ENCODE data around the gene PUSL1. TPM values are rescaled to one million over a fixed set of nuclear protein-coding genes. Genes with fewer than 3 reads are reported as not detected.

PUSL1 gene
- polyA plus RNA-seq, 1 experiment = 9.6 TPM

DNA sequence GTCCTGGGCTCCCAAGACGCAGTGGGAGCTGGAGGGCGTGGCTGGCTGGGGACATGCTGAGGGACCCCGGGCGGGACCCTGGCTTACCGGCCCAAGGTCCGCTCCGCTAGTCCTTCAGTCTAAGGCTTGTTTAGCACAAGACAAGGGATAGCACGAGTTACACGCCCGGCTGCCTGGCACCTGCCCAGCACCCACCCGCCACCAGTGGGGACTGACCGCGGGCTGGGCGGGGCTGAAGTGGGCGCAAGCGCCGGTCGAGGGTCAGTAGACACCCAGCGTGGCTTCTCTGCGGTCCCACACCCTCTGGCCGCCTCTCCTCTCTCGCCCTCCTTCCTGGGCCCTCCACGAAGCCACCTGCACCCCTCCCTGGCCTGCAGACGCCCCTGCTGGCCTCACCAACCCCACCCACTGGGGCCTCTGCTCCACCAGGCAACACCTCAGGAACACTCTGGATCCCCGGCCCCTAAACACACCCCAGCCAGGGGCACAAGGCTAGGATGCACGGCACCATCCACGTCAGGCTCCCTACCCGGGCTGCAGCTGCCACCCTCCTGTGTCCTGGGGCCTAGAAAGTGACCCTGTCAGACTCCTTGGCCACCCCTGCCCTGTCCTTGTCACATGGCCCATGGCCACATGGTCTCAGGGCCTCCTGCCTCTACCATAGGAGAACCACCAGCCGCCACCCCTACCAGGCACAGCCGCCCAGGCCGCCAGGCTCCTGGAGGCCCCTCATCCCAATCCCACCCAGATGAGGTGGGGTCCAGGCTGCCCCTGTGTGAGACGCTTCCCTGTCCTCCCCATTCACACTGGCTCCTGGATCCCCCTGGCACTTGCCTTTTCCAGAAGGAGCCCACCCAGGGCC is 28.8 kb downstream of the PUSL1 start:
- ChIA-PET CTCF (no interaction called here), POLR2A (no interaction called here)
- no peak for DNase-seq (ENCODE audit: low read depth, low spot score)
- H3K4me3 ChIP-seq (ENCODE audit: low read depth, low read length) = no peak overlapping the region
- no peaks in the 10 kb centered on the region for H3K27me3 ChIP-seq (ENCODE audit: control insufficient read depth, insufficient read depth, low read length)
- TF ChIP-seq, protein P1, sequence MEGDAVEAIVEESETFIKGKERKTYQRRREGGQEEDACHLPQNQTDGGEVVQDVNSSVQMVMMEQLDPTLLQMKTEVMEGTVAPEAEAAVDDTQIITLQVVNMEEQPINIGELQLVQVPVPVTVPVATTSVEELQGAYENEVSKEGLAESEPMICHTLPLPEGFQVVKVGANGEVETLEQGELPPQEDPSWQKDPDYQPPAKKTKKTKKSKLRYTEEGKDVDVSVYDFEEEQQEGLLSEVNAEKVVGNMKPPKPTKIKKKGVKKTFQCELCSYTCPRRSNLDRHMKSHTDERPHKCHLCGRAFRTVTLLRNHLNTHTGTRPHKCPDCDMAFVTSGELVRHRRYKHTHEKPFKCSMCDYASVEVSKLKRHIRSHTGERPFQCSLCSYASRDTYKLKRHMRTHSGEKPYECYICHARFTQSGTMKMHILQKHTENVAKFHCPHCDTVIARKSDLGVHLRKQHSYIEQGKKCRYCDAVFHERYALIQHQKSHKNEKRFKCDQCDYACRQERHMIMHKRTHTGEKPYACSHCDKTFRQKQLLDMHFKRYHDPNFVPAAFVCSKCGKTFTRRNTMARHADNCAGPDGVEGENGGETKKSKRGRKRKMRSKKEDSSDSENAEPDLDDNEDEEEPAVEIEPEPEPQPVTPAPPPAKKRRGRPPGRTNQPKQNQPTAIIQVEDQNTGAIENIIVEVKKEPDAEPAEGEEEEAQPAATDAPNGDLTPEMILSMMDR (IDR thresholded peaks at IDR 0.05; ENCODE audit: low read depth, low read length) = no peak
- peaks cover 3% of the 10 kb centered on the region; the same call in 1 of the 2 replicates for H3K9me3 ChIP-seq (ENCODE audit: control insufficient read depth, insufficient read depth, low read length)
- no peak overlapping the region for H3K27ac ChIP-seq (ENCODE audit: low read depth, low read length)

DNA sequence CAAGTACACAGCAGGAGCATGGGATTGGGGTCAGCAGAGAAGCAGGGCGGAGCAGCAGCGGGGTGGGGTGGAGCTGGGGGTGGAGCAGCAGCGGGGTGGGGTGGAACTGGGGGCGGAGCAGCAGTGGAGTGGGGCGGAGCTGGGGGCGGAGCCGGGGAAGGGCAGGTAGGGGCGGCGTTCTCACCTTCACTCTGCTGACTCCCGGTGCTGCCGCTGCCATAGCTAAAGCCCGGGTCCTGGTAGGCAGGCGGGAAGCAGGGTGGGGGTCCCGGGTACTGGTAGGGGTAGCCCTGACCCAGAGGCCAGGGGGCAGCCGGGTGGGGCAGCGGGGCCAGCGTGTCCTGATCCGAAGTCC is 29.4 kb downstream of the PUSL1 start:
- TF ChIP-seq, protein P1 (IDR thresholded peaks at IDR 0.05; ENCODE audit: low read depth, low read length) = no peak
- Histone ChIP-seq H3K9me3 (ENCODE audit: control insufficient read depth, insufficient read depth, low read length) (peaks cover 3% of the 10 kb centered on the region; the same call in 1 of the 2 replicates), H3K4me3 (ENCODE audit: low read depth, low read length) (no peak overlapping the region), H3K27me3 (ENCODE audit: control insufficient read depth, insufficient read depth, low read length) (no peaks in the 10 kb centered on the region), H3K27ac (ENCODE audit: low read depth, low read length) (no peak overlapping the region)
- CTCF ChIA-PET = no interaction called here
- POLR2A ChIA-PET = no interaction called here
- DNase-seq (ENCODE audit: low read depth, low spot score) = no peak

DNA sequence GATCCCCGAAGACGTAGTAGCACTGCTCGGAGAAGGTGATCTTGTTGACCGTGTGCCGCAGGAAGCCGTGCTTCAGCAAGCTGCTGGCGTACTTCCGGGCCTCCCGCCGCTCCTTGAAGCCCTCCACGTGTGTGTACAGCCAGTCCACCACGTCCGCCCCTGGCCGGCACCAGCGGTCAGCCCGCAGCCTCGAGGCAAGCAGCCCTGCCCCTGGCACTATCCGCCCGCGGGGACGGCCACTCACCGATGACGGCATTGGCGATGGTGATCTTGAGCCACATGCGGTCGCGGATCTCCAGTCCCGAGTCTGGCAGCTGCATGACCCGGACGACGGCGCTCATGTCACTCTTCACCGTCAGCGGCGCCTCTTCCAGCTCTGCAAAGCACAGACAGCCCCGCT is 29.9 kb downstream of the PUSL1 start:
- TF ChIP-seq, protein P1 (IDR thresholded peaks at IDR 0.05; ENCODE audit: low read depth, low read length) = no peak
- CTCF ChIA-PET = no interaction called here
- POLR2A ChIA-PET = no interaction called here

DNA sequence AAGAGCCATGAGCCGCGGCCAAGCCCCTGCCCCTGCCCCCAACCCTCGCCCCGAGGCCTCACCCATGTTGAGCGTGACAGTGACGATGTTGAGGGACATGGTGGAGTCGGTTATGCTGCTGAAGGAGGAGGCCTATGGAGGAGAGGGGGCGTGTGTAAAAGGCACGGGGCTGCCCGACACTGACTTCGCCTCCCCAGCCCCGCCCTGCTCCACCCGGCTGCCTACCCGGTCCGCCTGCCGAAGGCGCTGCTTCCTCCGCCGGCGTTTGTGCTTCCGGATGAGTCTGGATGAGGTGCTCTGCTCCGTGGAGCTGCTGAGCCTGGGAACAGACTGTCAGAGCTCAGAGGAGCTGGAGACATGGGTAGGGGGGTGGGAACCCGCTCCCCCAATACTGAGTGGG is 31.8 kb downstream of the PUSL1 start:
- Histone ChIP-seq H3K27ac (ENCODE audit: low read depth, low read length) (no peak overlapping the region), H3K27me3 (ENCODE audit: control insufficient read depth, insufficient read depth, low read length) (no peaks in the 10 kb centered on the region), H3K9me3 (ENCODE audit: control insufficient read depth, insufficient read depth, low read length) (peaks cover 3% of the 10 kb centered on the region; the same call in 1 of the 2 replicates), H3K4me3 (ENCODE audit: low read depth, low read length) (no peak overlapping the region)
- CTCF ChIA-PET = no interaction called here
- no peak for DNase-seq (ENCODE audit: low read depth, low spot score)
- POLR2A ChIA-PET = interaction anchor here (1.1 kb wide), 1 partner anchor 10 kb away, joined by 3 read pairs; no protein-coding TSS in a partner anchor
- TF ChIP-seq, protein P1 (IDR thresholded peaks at IDR 0.05; ENCODE audit: low read depth, low read length) = no peak

More for the DNA sequence above, 29.9 kb downstream of the PUSL1 start:
- Histone ChIP-seq H3K27me3 (ENCODE audit: control insufficient read depth, insufficient read depth, low read length) (no peaks in the 10 kb centered on the region), H3K27ac (ENCODE audit: low read depth, low read length) (no peak overlapping the region), H3K9me3 (ENCODE audit: control insufficient read depth, insufficient read depth, low read length) (peaks cover 3% of the 10 kb centered on the region; the same call in 1 of the 2 replicates), H3K4me3 (ENCODE audit: low read depth, low read length) (no peak overlapping the region)
- DNase-seq (ENCODE audit: low read depth, low spot score) = no peak

DNA sequence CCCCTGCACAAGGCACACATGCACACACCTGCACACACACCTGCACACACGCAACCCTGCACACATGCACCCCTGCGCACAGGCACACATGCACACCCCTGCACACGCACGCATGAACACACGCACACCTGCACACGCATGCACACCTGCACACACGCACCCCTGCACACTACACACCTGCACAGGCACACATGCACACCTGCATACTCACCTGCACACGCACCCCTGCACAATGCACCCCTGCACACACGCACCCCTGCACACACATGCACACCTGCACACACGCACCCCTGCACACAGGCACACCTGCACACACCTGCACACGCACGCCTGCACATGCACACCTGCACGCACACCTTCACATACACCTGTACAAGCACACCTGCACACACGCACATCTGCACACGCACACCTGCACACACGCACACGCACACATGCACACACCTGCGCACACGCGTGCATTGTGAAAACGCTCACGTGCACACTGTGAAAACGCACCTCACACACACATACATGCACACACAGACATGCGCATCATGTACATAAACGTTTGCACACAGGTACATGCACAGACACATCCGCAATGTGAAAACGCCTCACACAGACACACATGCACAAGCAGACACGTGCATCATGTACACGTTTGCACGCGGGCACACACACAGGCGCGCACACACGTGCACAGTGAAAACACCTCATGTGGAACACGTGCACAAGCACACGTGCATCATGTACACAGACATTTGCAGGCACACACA is 32.6 kb downstream of the PUSL1 start:
- ChIA-PET POLR2A (no interaction called here), CTCF (no interaction called here)
- Histone ChIP-seq H3K27me3 (ENCODE audit: control insufficient read depth, insufficient read depth, low read length) (no peaks in the 10 kb centered on the region), H3K27ac (ENCODE audit: low read depth, low read length) (no peak overlapping the region), H3K9me3 (ENCODE audit: control insufficient read depth, insufficient read depth, low read length) (peaks cover 3% of the 10 kb centered on the region; the same call in 1 of the 2 replicates), H3K4me3 (ENCODE audit: low read depth, low read length) (no peak overlapping the region)
- TF ChIP-seq, protein P1 (IDR thresholded peaks at IDR 0.05; ENCODE audit: low read depth, low read length) = no peak
- DNase-seq (ENCODE audit: low read depth, low spot score) = no peak

Data from AG04450 (cell line).